Sigmoid colon (tissue), 7 donors: ENCODE data around the gene MSH5. TPM values are rescaled to one million over a fixed set of nuclear protein-coding genes. Genes with fewer than 3 reads are reported as not detected.
"Not testable (repeated sequence)": the region's sequence is repeated elsewhere in the genome, so short reads cannot be mapped to it uniquely, and the experiment has no call there.

ENCODE experiments used
- DNase-seq: peaks from one replicate; pipeline ENCODE4 v3.0.0-alpha.2; 2019
- H3K27ac ChIP-seq, 4 donors: fragments of 200-600 bp; sonication (generic); one replicate each; pipeline ENCODE4 v1.5.1; 2016 to 2019; ENCODE audit warnings: mild to moderate bottlenecking in 1 of 4
- H3K27me3 ChIP-seq, 3 donors: fragments of 200-600 bp; sonication (generic); one replicate each; pipeline ENCODE4 v1.5.1; 2019; ENCODE audit warnings: mild to moderate bottlenecking in 1 of 3
- H3K36me3 ChIP-seq, 4 donors: fragments of 200-600 bp; sonication (generic); one replicate each; pipeline ENCODE4 v1.5.1; 2016 to 2019
- H3K4me1 ChIP-seq, 4 donors: fragments of 200-600 bp; sonication (generic); one replicate each; pipeline ENCODE4 v1.5.1; 2017 to 2019
- H3K4me3 ChIP-seq, 4 donors: fragments of 200-600 bp; sonication (generic); one replicate each; pipeline ENCODE4 v1.5.1; 2017 to 2019; ENCODE audit warnings: mild to moderate bottlenecking in 2 of 4, moderate library complexity in 1 of 4
- H3K9me3 ChIP-seq, 4 donors: fragments of 200-600 bp in 3 of 4; sonication (generic) in 3 of 4; one replicate each; pipeline versions ENCODE4 v1.5.1 to v1.6.1; 2013 to 2019
- EP300 ChIP-seq, 4 donors: sonication (generic); formaldehyde crosslinking; IDR thresholded peaks; one replicate each; pipeline ENCODE4 v1.6.1; 2017; ENCODE audit warnings: antibody characterized with exemption in 4 of 4
- POLR2A ChIP-seq, 2 donors: fragments of 450-650 bp; IDR thresholded peaks; one replicate each; pipeline ENCODE4 v1.6.1; 2016; ENCODE audit warnings: antibody characterized with exemption in 2 of 2, mild to moderate bottlenecking in 2 of 2, moderate library complexity in 2 of 2
- POLR2AphosphoS5 ChIP-seq, 4 donors: sonication (generic); formaldehyde crosslinking; IDR thresholded peaks; one replicate each; pipeline ENCODE4 v1.6.1; 2017; ENCODE audit warnings: antibody characterized with exemption in 4 of 4
- WGBS, 2 donors: extraction: QIAGEN DNeasy Blood & Tissue Kit; methylation state at CpG; one replicate each; pipeline ENCODE4 v1.1.7; 2013; 5-methylcytosine and 5-hydroxymethylcytosine counted together
- intact Hi-C: fragments of 100-400 bp; cut with DNase I; formaldehyde crosslinking; loops from one replicate; pipeline ENCODE4 v1.15.1; 2023
- polyA plus RNA-seq, 3 donors: library from polyadenylated mRNA; stranded (reverse); fragments of 200-250 nt; gene quantifications; one replicate each; pipeline ENCODE4 v1.2.3, GENCODE V29; 2013
- total RNA-seq, 4 donors: library from RNA; depleted of rRNA; stranded (reverse); fragments of >200 nt; gene quantifications; one replicate each; pipeline ENCODE4 v1.1.0, GENCODE V29; 2016
- TF ChIP-seq, protein P1 (sequence below), 4 experiments: fragments of 450-650 bp in 3 of 4; fragments of 200-600 bp in 1 of 4; IDR thresholded peaks; one replicate each; pipeline ENCODE4 v1.5.1; 2016 to 2019; ENCODE audit warnings: antibody characterized with exemption in 4 of 4, mild to moderate bottlenecking in 3 of 4, moderate library complexity in 2 of 4
- donor health status: healthy with polysubstance abuse.
- donor health status: Bipolar disorder and iron deficiency.
- donor health status: healthy.

The MSH5 gene
- total and polyA plus RNA-seq, 7 donors, result 1.6 to 23.5 (median 5.7) TPM; not detected in 1

GRCh38 chr6:31785475-31785874 lies 45.7 kb downstream of the MSH5 start:
- H3K9me3 ChIP-seq, result no peaks in the 10 kb centered on the region
- peaks cover 17 to 83% (median 42%) of the 10 kb centered on the region in 4 donors for H3K36me3 ChIP-seq
- H3K27me3 ChIP-seq, result no peaks in the 10 kb centered on the region
- H3K4me3 ChIP-seq, result no peak overlapping the region
- no peak for DNase-seq
- intact Hi-C loops, result no loop called here
- WGBS, 2 donors, result 97% methylated on average over 11 of the region's 11 CpGs
- TF ChIP-seq, protein P1, sequence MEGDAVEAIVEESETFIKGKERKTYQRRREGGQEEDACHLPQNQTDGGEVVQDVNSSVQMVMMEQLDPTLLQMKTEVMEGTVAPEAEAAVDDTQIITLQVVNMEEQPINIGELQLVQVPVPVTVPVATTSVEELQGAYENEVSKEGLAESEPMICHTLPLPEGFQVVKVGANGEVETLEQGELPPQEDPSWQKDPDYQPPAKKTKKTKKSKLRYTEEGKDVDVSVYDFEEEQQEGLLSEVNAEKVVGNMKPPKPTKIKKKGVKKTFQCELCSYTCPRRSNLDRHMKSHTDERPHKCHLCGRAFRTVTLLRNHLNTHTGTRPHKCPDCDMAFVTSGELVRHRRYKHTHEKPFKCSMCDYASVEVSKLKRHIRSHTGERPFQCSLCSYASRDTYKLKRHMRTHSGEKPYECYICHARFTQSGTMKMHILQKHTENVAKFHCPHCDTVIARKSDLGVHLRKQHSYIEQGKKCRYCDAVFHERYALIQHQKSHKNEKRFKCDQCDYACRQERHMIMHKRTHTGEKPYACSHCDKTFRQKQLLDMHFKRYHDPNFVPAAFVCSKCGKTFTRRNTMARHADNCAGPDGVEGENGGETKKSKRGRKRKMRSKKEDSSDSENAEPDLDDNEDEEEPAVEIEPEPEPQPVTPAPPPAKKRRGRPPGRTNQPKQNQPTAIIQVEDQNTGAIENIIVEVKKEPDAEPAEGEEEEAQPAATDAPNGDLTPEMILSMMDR (IDR thresholded peaks at IDR 0.05), result no peak
- TF ChIP-seq POLR2AphosphoS5 (IDR thresholded peaks at IDR 0.05) (no peak), EP300 (IDR thresholded peaks at IDR 0.05) (no peak), POLR2A (IDR thresholded peaks at IDR 0.05) (no peak)
- H3K4me1 ChIP-seq, result no peaks in the 10 kb centered on the region
- no peak overlapping the region for H3K27ac ChIP-seq

DNA sequence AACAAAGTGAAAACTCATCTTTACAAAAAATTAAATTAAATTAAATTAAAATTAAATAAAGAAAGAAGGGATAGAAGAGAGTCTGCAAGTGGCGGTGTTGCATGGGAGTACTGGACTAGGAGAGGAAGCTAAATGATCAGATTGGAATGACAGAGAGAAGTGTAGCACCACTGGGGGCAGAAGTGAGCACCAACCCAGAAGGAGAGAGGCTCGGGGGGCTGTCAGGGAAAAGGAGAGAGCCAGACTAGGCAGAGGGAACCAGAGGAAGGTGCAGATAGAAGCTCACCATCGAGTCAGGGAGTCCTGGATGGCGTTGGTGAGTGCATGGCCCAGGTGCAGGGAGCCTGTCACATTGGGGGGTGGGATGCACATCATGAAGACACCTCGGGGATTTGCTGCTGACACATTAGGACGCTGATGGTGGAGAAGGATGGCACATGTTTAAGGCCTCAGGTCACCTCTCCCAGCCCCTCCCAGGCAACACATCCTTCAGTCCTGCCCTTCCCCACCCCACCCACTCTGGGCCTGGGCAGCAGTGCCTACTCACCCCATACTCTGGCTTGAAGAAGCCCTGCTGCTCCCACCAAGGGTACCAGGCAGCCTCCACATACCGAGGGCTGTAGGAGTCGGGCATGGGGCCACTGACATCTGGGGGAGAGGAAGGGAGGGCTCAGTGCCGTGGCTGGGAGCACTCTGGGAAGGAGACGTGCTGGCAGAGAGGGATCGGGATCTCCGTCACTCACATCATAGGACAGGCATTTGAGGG lies 51.7 kb downstream of the MSH5 start:
- no peaks in the 10 kb centered on the region for H3K9me3 ChIP-seq
- H3K4me3 ChIP-seq, result no peak overlapping the region
- peaks cover 0 to 22% (median 17%) of the 10 kb centered on the region in 4 donors for H3K4me1 ChIP-seq
- TF ChIP-seq, protein P1 (IDR thresholded peaks at IDR 0.05), result peak in 3 of 4 experiments; percentile 7 to 47 (median 43)
- no peak for TF ChIP-seq EP300 (IDR thresholded peaks at IDR 0.05)
- WGBS, 2 donors, result 71 to 74% methylated on average over 12 of the region's 12 CpGs
- H3K36me3 ChIP-seq, result peaks cover 0 to 48% (median 2%) of the 10 kb centered on the region in 4 donors
- intact Hi-C loops, result loop anchor here (5.0 kb wide), 1 partner anchor 84 kb away; the partner anchor contains the start of gene LY6G6F
- H3K27me3 ChIP-seq, result no peaks in the 10 kb centered on the region
- peak overlapping the region in 1 of 4 donors; percentile 3 for H3K27ac ChIP-seq
- no peak for DNase-seq

GRCh38 chr6:31792090-31792374 lies 52.2 kb downstream of the MSH5 start:
- intact Hi-C loops, result loop anchor here (5.0 kb wide), 1 partner anchor 85 kb away; the partner anchor contains the start of gene LY6G6F
- DNase-seq, result no peak

GRCh38 chr6:31792761-31793171 lies 53.0 kb downstream of the MSH5 start:
- 83 to 90% methylated on average over 12 of the region's 12 CpGs for WGBS, 2 donors
- Histone ChIP-seq H3K27ac (peak overlapping the region in 1 of 4 donors; percentile 13), H3K36me3 (peaks cover 0 to 44% (median 2%) of the 10 kb centered on the region in 4 donors), H3K9me3 (no peaks in the 10 kb centered on the region), H3K27me3 (no peaks in the 10 kb centered on the region), H3K4me1 (peaks cover 0 to 22% (median 17%) of the 10 kb centered on the region in 4 donors), H3K4me3 (no peak overlapping the region)
- DNase-seq, result no peak
- TF ChIP-seq POLR2AphosphoS5 (IDR thresholded peaks at IDR 0.05) (no peak), EP300 (IDR thresholded peaks at IDR 0.05) (no peak), POLR2A (IDR thresholded peaks at IDR 0.05) (no peak)
- intact Hi-C loops, result loop anchor here (5.0 kb wide), 1 partner anchor 85 kb away; the partner anchor contains the start of gene LY6G6F

More at GRCh38 chr6:31792090-31792374, 52.2 kb downstream of the MSH5 start:
- Histone ChIP-seq H3K36me3 (peaks cover 0 to 43% (median 2%) of the 10 kb centered on the region in 4 donors), H3K9me3 (no peaks in the 10 kb centered on the region), H3K4me1 (peaks cover 0 to 22% (median 17%) of the 10 kb centered on the region in 4 donors), H3K4me3 (no peak overlapping the region), H3K27ac (no peak overlapping the region), H3K27me3 (no peaks in the 10 kb centered on the region)
- WGBS, 2 donors, result 76 to 87% methylated on average over 3 of the region's 3 CpGs
- no peak for TF ChIP-seq EP300 (IDR thresholded peaks at IDR 0.05)
- TF ChIP-seq, protein P1 (IDR thresholded peaks at IDR 0.05), result no peak
- no peak for TF ChIP-seq POLR2AphosphoS5 (IDR thresholded peaks at IDR 0.05)
- TF ChIP-seq POLR2A (IDR thresholded peaks at IDR 0.05), result no peak

DNA sequence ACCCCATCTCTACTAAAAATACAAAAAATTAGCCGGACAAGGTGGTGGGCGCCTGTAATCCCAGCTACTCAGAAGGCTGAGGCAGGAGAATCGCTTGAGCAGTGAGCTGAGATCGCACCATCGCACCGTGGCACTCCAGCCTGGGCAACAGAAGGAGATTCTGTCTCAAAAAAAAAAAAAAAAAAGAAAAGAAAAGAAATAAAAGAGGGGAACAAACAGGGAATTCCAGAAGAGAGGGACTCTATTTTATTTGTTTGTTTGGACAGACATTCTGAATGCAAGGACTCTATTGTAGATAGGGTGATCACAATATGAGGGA lies 54.1 kb downstream of the MSH5 start:
- Histone ChIP-seq H3K4me1 (peaks cover 0 to 22% (median 17%) of the 10 kb centered on the region in 4 donors), H3K27ac (peak overlapping the region; percentile 90 to 94 (median 91)), H3K36me3 (peaks cover 0 to 45% (median 2%) of the 10 kb centered on the region in 4 donors)
- not testable (repeated sequence) for H3K27me3 ChIP-seq, H3K4me3 ChIP-seq, DNase-seq, H3K9me3 ChIP-seq
- intact Hi-C loops, result loop anchor here (2.0 to 5.0 kb wide), 2 partner anchors 53 to 87 kb away; partner anchors contain the start of genes LY6G6F and MSH5
- 93 to 94% methylated on average over 6 of the region's 6 CpGs for WGBS, 2 donors
